HCT116 (cell line): ENCODE results near the gene TUBB1.

Experiments
- CEBPB ChIP-seq: IDR thresholded peaks from 2 replicates; pipeline ENCODE4 v1.6.1; 2012; ENCODE audit warnings: low read depth
- EGR1 ChIP-seq: IDR thresholded peaks from 2 replicates; pipeline ENCODE4 v1.6.1; 2012; ENCODE audit warnings: low read depth
- EZH2 ChIP-seq: fragments of 200-600 bp; sonication (generic); IDR thresholded peaks from 2 replicates; pipeline ENCODE4 v1.6.1; 2017; ENCODE audit warnings: antibody characterized with exemption, mixed run types
- EZH2phosphoT487 ChIP-seq: fragments of 200-600 bp; IDR thresholded peaks from 2 replicates; pipeline ENCODE4 v1.6.1; 2018; ENCODE audit warnings: antibody characterized with exemption, borderline replicate concordance
- JUND ChIP-seq: IDR thresholded peaks from 2 replicates; pipeline ENCODE4 v1.6.1; 2012
- MAX ChIP-seq: IDR thresholded peaks from 2 replicates; pipeline ENCODE4 v1.6.1; 2012
- SIN3A ChIP-seq: IDR thresholded peaks from 2 replicates; pipeline ENCODE4 v1.6.1; 2012; ENCODE audit warnings: low read depth
- TF ChIP-seq, protein P1 (sequence below), 3 experiments: fragments of 200-600 bp in 1 of 3; sonication (generic) in 1 of 3; IDR thresholded peaks in 2 of 3; conservative IDR thresholded peaks in 1 of 3; 2 replicates each; pipeline ENCODE4 v1.5.1; 2012 to 2017; ENCODE audit warnings: low read depth in 2 of 3, low read length in 2 of 3, antibody characterized with exemption in 1 of 3, borderline replicate concordance in 1 of 3, control low read depth in 1 of 3, mild to moderate bottlenecking in 1 of 3, mixed read lengths in 1 of 3, mixed run types in 1 of 3, moderate library complexity in 1 of 3; ENCODE audit not compliant: insufficient read depth in 1 of 3
- TF ChIP-seq, protein P2 (sequence below): IDR thresholded peaks from 2 replicates; pipeline ENCODE4 v1.6.1; 2012; ENCODE audit warnings: low read depth

DNA sequence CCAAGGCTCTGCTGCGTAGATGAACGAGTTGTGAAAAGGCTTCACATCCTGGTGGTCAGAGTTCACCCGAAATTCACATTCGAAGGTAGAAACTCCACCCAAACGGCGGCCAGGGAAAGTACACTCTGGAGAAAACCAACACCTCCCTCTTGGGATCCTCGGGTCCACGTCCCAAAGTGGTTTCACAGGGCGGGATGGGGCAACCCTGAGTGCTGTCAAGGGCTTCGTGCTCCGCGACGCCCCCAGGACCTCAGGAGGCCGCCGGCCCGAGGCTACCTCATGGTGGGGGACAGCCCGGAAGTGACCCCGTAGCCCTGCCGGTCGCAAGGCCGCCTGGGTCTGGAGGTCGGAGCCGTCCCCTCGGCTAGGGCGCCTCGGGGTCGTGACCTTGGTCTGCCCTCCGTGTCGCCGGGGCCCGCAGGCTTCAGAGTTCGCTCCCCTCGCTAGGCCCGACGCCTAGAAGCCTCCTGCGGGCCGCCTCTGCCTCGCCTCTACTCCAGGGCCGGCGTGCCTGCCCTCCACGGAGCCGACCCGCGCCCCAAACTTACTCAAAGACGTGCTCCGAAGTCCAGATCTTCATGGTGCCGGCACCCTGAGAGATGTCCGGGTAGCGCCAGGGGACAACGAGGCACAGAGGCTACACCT lies 23.0 kb downstream of the TUBB1 start, which contains the start of gene PRELID3B:
- TF ChIP-seq MAX (peak; percentile 26; the same call in 1 of the 2 replicates), EZH2phosphoT487 (no peak), JUND (no peak), CEBPB (no peak), SIN3A (0 out of 2 replicates have a peak, but pooled peaks have one; percentile 3), EGR1 (no peak), EZH2 (no peak)
- TF ChIP-seq, protein P1, sequence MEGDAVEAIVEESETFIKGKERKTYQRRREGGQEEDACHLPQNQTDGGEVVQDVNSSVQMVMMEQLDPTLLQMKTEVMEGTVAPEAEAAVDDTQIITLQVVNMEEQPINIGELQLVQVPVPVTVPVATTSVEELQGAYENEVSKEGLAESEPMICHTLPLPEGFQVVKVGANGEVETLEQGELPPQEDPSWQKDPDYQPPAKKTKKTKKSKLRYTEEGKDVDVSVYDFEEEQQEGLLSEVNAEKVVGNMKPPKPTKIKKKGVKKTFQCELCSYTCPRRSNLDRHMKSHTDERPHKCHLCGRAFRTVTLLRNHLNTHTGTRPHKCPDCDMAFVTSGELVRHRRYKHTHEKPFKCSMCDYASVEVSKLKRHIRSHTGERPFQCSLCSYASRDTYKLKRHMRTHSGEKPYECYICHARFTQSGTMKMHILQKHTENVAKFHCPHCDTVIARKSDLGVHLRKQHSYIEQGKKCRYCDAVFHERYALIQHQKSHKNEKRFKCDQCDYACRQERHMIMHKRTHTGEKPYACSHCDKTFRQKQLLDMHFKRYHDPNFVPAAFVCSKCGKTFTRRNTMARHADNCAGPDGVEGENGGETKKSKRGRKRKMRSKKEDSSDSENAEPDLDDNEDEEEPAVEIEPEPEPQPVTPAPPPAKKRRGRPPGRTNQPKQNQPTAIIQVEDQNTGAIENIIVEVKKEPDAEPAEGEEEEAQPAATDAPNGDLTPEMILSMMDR (IDR thresholded peaks at IDR 0.05 in 2 of 3, conservative IDR thresholded peaks at IDR 0.05 in 1 of 3; ENCODE audit: borderline replicate concordance in 1 of 3, insufficient read depth in 1 of 3, low read depth in 2 of 3, low read length in 2 of 3): no peak
- TF ChIP-seq, protein P2, sequence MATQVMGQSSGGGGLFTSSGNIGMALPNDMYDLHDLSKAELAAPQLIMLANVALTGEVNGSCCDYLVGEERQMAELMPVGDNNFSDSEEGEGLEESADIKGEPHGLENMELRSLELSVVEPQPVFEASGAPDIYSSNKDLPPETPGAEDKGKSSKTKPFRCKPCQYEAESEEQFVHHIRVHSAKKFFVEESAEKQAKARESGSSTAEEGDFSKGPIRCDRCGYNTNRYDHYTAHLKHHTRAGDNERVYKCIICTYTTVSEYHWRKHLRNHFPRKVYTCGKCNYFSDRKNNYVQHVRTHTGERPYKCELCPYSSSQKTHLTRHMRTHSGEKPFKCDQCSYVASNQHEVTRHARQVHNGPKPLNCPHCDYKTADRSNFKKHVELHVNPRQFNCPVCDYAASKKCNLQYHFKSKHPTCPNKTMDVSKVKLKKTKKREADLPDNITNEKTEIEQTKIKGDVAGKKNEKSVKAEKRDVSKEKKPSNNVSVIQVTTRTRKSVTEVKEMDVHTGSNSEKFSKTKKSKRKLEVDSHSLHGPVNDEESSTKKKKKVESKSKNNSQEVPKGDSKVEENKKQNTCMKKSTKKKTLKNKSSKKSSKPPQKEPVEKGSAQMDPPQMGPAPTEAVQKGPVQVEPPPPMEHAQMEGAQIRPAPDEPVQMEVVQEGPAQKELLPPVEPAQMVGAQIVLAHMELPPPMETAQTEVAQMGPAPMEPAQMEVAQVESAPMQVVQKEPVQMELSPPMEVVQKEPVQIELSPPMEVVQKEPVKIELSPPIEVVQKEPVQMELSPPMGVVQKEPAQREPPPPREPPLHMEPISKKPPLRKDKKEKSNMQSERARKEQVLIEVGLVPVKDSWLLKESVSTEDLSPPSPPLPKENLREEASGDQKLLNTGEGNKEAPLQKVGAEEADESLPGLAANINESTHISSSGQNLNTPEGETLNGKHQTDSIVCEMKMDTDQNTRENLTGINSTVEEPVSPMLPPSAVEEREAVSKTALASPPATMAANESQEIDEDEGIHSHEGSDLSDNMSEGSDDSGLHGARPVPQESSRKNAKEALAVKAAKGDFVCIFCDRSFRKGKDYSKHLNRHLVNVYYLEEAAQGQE: no peak
